Activated T-helper 9 cell treated with anti-CD3 and anti-CD28 coated beads, Interleukin-2, amount 50 U/mL, for 16 hours (primary cell): ENCODE data around the gene ANO2.
"Not testable (repeated sequence)": the region's sequence is repeated elsewhere in the genome, so short reads cannot be mapped to it uniquely, and the experiment has no call there.

Experiments
- DNase-seq: peaks from one replicate; pipeline ENCODE4 v3.0.0-alpha.2; 2020; ENCODE audit warnings: low read depth

Gene ANO2

DNA sequence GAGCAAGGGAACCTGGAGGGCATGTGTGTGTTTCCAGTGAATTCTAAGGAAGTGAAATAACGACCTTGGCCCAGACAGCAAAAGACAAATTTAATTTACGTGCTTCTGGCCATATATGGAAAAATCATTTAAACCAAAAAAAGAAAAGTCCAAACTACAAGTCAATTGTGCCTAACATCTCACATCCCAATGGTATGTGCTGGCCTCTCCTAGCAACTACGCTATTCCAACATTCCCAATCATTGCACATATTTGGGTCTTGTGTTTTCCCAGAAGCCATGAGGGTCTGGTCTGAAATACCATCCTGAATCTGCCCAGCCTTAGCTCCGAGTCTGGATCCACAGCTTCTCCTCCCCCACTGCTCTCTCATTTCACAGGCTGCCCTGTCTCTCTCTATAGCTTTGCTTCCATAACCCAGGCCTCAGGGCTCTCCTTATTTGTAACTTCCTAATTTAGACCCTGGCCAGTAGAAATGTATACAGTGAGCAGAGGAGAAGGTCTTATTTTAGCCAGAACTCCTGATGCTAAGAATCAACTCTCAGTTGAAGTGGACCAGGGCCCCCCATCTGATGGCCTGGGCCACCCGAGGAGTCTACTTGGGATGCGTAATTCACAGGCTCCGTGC is 224.6 kb downstream of the ANO2 start:
- DNase-seq = no peak

- DNase-seq = no peak
Observed at GRCh38 chr12:5718680-5719079, 226.4 kb downstream of the ANO2 start.

GRCh38 chr12:5718073-5718472 is 227.0 kb downstream of the ANO2 start:
- no peak for DNase-seq

GRCh38 chr12:5716976-5717375 is 228.1 kb downstream of the ANO2 start:
- no peak for DNase-seq

- no peak for DNase-seq
Observed at GRCh38 chr12:5716201-5716600, 228.9 kb downstream of the ANO2 start.

- no peak for DNase-seq
Observed at GRCh38 chr12:5715021-5715420, 230.0 kb downstream of the ANO2 start.

GRCh38 chr12:5713599-5714081 is 231.4 kb downstream of the ANO2 start:
- no peak for DNase-seq

- DNase-seq = no peak
Observed at GRCh38 chr12:5710260-5710878, 234.7 kb downstream of the ANO2 start.

- no peak for DNase-seq
Observed at GRCh38 chr12:5708371-5708770, 236.7 kb downstream of the ANO2 start.

- no peak for DNase-seq
Observed at GRCh38 chr12:5706247-5706646, 238.8 kb downstream of the ANO2 start.

- DNase-seq = no peak
Observed at GRCh38 chr12:5705791-5706190, 239.3 kb downstream of the ANO2 start.

- no peak for DNase-seq
Observed at GRCh38 chr12:5694759-5695409, 250.2 kb downstream of the ANO2 start.

DNA sequence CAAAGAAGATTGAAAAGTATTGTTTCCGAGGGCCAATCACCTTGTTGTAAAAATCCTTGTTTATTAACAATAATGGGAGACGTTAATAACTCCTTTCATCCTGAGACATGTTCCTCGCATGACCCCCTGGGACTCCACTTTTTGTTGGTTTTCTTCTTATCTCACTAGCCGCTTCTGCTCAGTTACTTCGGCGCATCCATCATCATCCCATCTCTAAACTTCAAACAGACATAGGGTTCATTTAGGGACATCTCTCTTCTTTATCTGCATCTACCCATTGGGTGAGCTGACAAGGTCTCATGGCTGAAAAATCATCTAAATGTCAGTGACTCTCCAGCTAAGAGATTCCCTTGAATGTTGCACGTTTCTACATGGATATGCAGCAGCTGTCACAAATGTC is 252.2 kb downstream of the ANO2 start:
- no peak for DNase-seq

DNA sequence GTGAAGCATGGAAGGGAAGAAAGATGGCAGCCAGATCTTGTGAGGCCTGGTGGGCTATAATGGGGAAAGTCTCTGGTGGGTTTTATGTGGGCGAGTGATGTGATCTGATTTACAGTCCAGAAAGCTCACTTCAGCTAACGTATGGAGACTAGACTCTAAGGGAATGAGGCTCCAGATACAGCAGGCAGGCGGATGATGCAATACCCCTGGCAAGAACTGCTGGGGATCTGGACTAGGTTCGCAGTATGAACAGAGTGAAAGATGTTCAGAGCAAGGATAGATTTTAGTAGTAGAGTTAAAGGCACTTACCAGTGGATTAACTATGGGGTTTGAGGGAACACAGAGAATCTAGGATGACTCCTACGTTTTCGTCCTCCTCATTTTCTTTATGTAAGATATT is 253.1 kb downstream of the ANO2 start:
- no peak for DNase-seq

DNA sequence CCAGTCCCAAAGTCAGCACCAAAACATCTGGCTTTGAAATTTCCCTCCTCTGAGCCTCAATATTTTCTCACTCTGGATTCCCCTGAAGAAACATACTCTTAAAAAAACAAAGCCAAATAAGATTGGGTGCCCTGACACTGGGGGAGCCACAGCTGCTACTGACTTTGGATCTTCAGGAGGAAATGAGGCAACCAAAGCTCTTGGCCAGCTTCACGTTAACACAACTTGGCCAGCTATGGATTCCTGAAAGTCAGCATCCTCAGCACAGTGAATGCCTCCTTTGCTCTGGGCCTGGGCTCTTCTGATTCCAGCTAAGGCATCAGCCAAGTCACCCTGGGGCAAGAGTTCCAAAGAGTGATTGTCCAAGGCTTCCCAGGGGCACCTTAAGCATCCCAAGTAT is 254.8 kb downstream of the ANO2 start:
- DNase-seq = no peak

DNA sequence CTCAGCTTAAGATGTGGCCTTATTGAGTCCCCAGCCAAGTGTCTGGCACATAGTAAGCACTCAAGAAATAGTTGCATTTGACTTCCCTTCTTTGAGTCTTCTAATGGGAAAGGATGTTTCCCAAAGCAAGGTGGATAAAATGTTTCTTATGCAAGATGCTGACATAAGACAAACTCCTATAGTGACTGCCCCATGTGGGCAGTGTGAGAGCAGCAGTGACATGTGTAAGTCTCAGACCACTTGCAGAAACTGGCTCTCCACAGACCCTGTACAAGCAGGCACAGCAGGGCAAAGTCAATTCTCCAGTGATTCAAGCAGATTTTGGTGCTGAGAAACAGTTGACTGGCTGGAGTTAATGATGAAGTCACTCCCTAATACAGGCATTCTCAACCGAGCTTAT is 255.3 kb downstream of the ANO2 start:
- no peak for DNase-seq

DNA sequence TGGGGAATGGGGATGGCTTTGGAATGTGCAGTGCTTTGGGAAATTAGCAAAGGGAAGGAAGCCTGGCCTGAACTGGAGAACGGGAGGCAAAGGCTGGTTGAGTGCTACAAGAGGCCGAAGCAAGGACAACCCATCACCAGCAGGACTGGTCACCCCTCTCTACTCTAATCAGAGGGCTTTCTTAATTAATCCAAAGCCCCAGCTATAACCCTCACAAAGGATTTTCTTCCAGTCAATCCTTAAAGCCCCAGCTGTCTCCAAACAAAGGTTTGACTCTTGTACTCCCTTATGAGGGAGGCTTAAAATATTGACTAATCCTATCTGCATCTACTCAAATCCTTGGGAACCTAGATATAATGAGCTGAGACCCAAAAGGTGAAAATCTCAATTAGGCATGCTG is 256.8 kb downstream of the ANO2 start:
- no peak for DNase-seq

GRCh38 chr12:5685935-5686334 is 259.1 kb downstream of the ANO2 start:
- DNase-seq = no peak

DNA sequence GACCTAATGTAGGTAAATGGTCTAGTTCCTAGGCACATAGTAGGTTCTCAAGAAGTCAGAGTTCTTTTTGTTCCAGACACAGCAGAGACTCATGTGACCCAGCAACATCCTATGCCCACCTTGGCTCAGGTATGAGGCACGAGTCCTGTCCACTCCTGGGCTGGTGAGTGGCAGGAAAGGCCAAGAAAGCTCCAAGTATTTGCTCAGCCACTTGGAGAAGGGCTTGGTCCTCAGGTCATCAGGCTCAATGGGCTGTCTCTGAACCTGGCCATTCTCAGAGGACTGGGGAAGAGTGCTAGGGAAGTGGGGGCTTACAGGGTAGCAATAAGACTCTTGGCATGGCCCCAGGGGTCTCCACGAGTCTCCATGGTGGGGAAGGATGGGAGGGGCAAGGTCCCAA is 260.1 kb downstream of the ANO2 start:
- DNase-seq = no peak

- no peak for DNase-seq
Observed at GRCh38 chr12:5682581-5682980, 262.5 kb downstream of the ANO2 start.

DNA sequence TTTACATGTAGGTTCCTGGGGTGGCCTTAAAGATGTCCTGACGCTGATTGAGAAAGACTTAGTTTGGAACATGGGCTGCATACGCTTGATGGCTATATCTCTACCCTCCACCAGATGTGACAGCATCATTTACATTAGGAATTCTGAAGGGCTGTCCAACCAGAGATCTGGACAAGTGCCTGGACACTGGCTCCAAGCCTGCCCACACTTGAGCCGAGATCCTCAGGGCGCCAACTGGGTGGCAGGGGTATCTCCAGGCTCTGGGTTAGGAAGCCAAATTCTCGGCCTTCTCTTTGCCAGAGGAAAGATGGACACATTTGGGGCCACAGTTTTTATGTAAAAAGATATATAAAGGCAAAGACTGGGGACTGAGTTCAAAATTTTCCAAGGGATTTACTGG is 266.9 kb downstream of the ANO2 start:
- DNase-seq = no peak

GRCh38 chr12:5669624-5670023 is 275.4 kb downstream of the ANO2 start:
- not testable (repeated sequence) for DNase-seq

- no peak for DNase-seq
Observed at GRCh38 chr12:5665615-5666014, 279.4 kb downstream of the ANO2 start.

- DNase-seq = no peak
Observed at GRCh38 chr12:5661811-5662210, 283.2 kb downstream of the ANO2 start.
